Panc1 (cell line): Measurements from ENCODE around the gene POLR3H. TPM values are rescaled to one million over a fixed set of nuclear protein-coding genes. Genes with fewer than 3 reads are reported as not detected.

Experiments
- ATAC-seq: fragments of 200-7000 bp; cut with Tn5 transposase; 2 replicates; pipeline ENCODE4 v1.9.1; 2020; ENCODE audit warnings: mild to moderate bottlenecking, moderate library complexity
- BruUV-seq: library from RNA; stranded (reverse); fragments of 400-500 nt; replicated peaks from 2 replicates; lab custom pipeline; 2021; lab: Mats Ljungman, UMichigan
- CTCF ChIA-PET: fragments of 300-600 bp; sonication (Branson Sonifier 250); formaldehyde crosslinking; loops from one replicate; lab custom pipeline; 2022; ENCODE audit warnings: antibody characterized with exemption; lab: Charles Lee
- POLR2A ChIA-PET: fragments of 300-600 bp; sonication (Branson Sonifier 250); formaldehyde crosslinking; loops from one replicate; lab custom pipeline; 2022; ENCODE audit warnings: antibody characterized with exemption; lab: Charles Lee
- DNase-seq: peaks from one replicate; pipeline ENCODE4 v3.0.0-alpha.2; 2010; ENCODE audit warnings: low read depth, low spot score
- H3K27ac ChIP-seq: 2 replicates; pipeline ENCODE4 v1.5.1; 2011; ENCODE audit warnings: mild to moderate bottlenecking, low read length, inconsistent platforms
- H3K27me3 ChIP-seq: fragments of 200-500 bp; sonication (Bioruptor generic); 2 replicates; pipeline ENCODE4 v1.6.0; 2014; ENCODE audit warnings: low read length, inconsistent platforms; ENCODE audit not compliant: control insufficient read depth, insufficient read depth
- H3K36me3 ChIP-seq: fragments of 200-500 bp; sonication (Bioruptor generic); 2 replicates; pipeline ENCODE4 v1.5.1; 2014; ENCODE audit warnings: inconsistent platforms, mild to moderate bottlenecking, low read length, moderate library complexity; ENCODE audit not compliant: control insufficient read depth, insufficient read depth
- H3K4me1 ChIP-seq: 2 replicates; pipeline ENCODE4 v1.5.1; 2011; ENCODE audit warnings: inconsistent platforms, mild to moderate bottlenecking, low read length, moderate library complexity; ENCODE audit not compliant: control insufficient read depth, insufficient read depth
- H3K4me3 ChIP-seq, 2 experiments: 2 replicates each; pipeline ENCODE4 v1.5.1; 2011 to 2012; ENCODE audit warnings: low read depth in 2 of 2, low read length in 2 of 2, mild to moderate bottlenecking in 2 of 2, inconsistent platforms in 1 of 2, moderate library complexity in 1 of 2
- H3K9me3 ChIP-seq: fragments of 200-500 bp; sonication (Bioruptor generic); 2 replicates; pipeline ENCODE4 v1.5.1; 2014; ENCODE audit warnings: low read depth, mild to moderate bottlenecking, inconsistent platforms, low read length, moderate library complexity; ENCODE audit not compliant: control insufficient read depth, insufficient read depth
- POLR2AphosphoS5 ChIP-seq: IDR thresholded peaks from 2 replicates; pipeline ENCODE4 v1.6.1; 2012; ENCODE audit warnings: mild to moderate bottlenecking, low read depth, low read length, moderate library complexity
- REST ChIP-seq, 2 experiments: IDR thresholded peaks; 2 replicates each; pipeline ENCODE4 v1.6.1; 2011 to 2012; ENCODE audit warnings: low read depth in 2 of 2, control low read depth in 1 of 2, low read length in 1 of 2, mild to moderate bottlenecking in 1 of 2, moderate library complexity in 1 of 2; ENCODE audit not compliant: insufficient read depth in 1 of 2
- SIN3A ChIP-seq: IDR thresholded peaks from 2 replicates; pipeline ENCODE4 v1.6.1; 2012; ENCODE audit warnings: low read depth, mild to moderate bottlenecking, low read length, moderate library complexity, borderline replicate concordance; ENCODE audit not compliant: insufficient read depth
- TCF7L2 ChIP-seq: IDR thresholded peaks from 2 replicates; pipeline ENCODE4 v1.6.1; 2011; ENCODE audit warnings: mild to moderate bottlenecking, low read depth, low read length, inconsistent platforms
- in situ Hi-C: cut with HindIII; loops from 2 replicates; pipeline ENCODE4 v1.10.0; 2016; ENCODE audit warnings: low sequenced_read_pairs, low pct_unique_long_range_greater_than_20kb
- intact Hi-C: fragments of 100-400 bp; cut with micrococcal nuclease; formaldehyde crosslinking; loops from one replicate; pipeline ENCODE4 v1.10.0; 2022; ENCODE audit not compliant: unreplicated experiment
- total RNA-seq: library from RNA; stranded (reverse); gene quantifications from one replicate; pipeline ENCODE4 v1.2.1, GENCODE V29; 2021; ENCODE audit not compliant: unreplicated experiment
- TF ChIP-seq, protein P1 (sequence below): fragments of 450-650 bp; IDR thresholded peaks from 2 replicates; pipeline ENCODE4 v1.5.1; 2017; ENCODE audit warnings: mild to moderate bottlenecking

Gene POLR3H
- total RNA-seq, 1 experiment from 2014 or later = 46.6 TPM

DNA sequence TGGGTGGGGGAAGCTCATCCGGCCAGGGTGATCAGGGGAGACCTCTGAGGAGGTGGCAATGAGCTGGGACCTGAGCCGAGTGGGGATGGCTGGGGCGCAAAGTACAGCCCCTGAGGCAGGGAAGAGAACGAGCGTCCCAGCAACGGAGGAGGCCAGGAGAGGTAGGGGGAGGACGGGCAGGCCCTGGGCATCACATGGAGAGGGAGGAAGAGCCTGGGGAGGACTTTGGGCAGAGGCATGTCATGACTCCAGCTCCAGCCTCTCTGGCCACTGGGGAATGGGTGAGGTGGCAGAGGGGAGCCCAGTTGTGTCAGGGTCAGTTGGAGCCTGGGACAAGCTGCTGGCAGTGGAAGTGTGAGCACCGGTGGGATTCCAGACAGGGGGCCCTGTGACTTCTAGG, 33.8 kb upstream of the POLR3H start:
- Histone ChIP-seq H3K36me3 (no peaks in the 10 kb centered on the region), H3K27me3 (no peaks in the 10 kb centered on the region), H3K27ac (no peak overlapping the region), H3K4me3 (no peak overlapping the region), H3K4me1 (no peaks in the 10 kb centered on the region; the same call in 1 of the 2 replicates), H3K9me3 (no peaks in the 10 kb centered on the region)
- TF ChIP-seq REST (IDR thresholded peaks at IDR 0.05; ENCODE audit: insufficient read depth in 1 of 2, low read depth in 2 of 2, low read length in 1 of 2) (no peak), TCF7L2 (no peak), POLR2AphosphoS5 (no peak), SIN3A (no peak)
- TF ChIP-seq, protein P1, sequence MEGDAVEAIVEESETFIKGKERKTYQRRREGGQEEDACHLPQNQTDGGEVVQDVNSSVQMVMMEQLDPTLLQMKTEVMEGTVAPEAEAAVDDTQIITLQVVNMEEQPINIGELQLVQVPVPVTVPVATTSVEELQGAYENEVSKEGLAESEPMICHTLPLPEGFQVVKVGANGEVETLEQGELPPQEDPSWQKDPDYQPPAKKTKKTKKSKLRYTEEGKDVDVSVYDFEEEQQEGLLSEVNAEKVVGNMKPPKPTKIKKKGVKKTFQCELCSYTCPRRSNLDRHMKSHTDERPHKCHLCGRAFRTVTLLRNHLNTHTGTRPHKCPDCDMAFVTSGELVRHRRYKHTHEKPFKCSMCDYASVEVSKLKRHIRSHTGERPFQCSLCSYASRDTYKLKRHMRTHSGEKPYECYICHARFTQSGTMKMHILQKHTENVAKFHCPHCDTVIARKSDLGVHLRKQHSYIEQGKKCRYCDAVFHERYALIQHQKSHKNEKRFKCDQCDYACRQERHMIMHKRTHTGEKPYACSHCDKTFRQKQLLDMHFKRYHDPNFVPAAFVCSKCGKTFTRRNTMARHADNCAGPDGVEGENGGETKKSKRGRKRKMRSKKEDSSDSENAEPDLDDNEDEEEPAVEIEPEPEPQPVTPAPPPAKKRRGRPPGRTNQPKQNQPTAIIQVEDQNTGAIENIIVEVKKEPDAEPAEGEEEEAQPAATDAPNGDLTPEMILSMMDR = no peak
- CTCF ChIA-PET = interaction anchor here (1.3 kb wide), 1 partner anchor 10 kb away, joined by 3 read pairs; no protein-coding TSS in a partner anchor
- POLR2A ChIA-PET = no interaction called here
- BruUV-seq = no TSS peak
- DNase-seq (no peak), ATAC-seq (no peak)
- in situ Hi-C loops (no loop called here), intact Hi-C loops (no loop called here)

DNA sequence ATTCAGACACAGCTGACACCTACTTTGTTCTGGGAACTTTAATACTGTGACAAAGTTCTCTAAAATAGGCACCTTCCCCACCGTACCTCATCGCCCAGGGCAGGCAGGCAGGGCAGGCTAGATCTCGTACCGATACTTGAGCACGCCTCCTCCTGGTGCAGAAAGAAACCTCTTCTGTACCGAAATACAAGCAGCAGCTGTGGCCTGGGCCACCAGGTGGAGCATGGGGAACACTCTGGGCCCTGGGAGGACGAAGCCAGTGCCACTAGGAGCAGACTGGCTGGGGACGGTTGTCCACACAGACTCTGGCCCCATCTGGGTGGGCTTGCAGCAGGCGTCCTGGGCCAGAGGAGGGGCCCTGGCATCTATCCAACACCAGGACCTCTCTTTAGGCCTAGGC, 32.6 kb upstream of the POLR3H start:
- DNase-seq = no peak
- POLR2A ChIA-PET = interaction anchor here (0.6 kb wide), 1 partner anchor 46 kb away, joined by 4 read pairs; no protein-coding TSS in a partner anchor
- peak; percentile 90 for ATAC-seq
- BruUV-seq = no TSS peak
- intact Hi-C loops (no loop called here), in situ Hi-C loops (no loop called here)
- Histone ChIP-seq H3K27me3 (no peaks in the 10 kb centered on the region), H3K4me1 (no peaks in the 10 kb centered on the region; the same call in 1 of the 2 replicates), H3K27ac (no peak overlapping the region), H3K4me3 (no peak overlapping the region), H3K9me3 (no peaks in the 10 kb centered on the region), H3K36me3 (no peaks in the 10 kb centered on the region)
- no peak for TF ChIP-seq TCF7L2
- TF ChIP-seq, protein P1 = peak; percentile 92
- CTCF ChIA-PET = interaction anchor here (0.6 to 1.6 kb wide), 6 partner anchors 9 to 66 kb away, joined by 3 to 9 read pairs (median 6); partner anchors contain the start of gene PMM1
